Ammon's horn (tissue), 1 donor: ENCODE data around the gene PLCD3.

Experiments used
- DNase-seq: peaks from one replicate; pipeline ENCODE4 v3.0.0-alpha.2; 2016; ENCODE audit warnings: low spot score

The PLCD3 gene, protein sequence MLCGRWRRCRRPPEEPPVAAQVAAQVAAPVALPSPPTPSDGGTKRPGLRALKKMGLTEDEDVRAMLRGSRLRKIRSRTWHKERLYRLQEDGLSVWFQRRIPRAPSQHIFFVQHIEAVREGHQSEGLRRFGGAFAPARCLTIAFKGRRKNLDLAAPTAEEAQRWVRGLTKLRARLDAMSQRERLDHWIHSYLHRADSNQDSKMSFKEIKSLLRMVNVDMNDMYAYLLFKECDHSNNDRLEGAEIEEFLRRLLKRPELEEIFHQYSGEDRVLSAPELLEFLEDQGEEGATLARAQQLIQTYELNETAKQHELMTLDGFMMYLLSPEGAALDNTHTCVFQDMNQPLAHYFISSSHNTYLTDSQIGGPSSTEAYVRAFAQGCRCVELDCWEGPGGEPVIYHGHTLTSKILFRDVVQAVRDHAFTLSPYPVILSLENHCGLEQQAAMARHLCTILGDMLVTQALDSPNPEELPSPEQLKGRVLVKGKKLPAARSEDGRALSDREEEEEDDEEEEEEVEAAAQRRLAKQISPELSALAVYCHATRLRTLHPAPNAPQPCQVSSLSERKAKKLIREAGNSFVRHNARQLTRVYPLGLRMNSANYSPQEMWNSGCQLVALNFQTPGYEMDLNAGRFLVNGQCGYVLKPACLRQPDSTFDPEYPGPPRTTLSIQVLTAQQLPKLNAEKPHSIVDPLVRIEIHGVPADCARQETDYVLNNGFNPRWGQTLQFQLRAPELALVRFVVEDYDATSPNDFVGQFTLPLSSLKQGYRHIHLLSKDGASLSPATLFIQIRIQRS

DNA sequence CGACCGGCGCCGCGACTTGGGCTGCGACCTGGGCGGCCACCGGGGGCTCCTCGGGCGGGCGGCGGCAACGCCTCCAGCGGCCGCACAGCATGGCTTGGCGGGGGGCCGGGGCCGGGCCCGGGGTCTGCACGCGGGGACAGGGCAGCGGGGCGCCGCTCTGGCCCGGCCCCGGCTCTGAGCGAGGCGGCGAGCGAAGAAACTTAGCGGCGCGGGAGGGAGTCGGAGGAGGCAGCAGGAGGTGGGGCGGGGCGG, at the start of gene PLCD3:
Gene PLCD3, minus strand, starts transcription at position 196 of the 252 bp plus-strand sequence. Its CDS starts 105 bp downstream, at position 91.
- no peak for DNase-seq

DNA sequence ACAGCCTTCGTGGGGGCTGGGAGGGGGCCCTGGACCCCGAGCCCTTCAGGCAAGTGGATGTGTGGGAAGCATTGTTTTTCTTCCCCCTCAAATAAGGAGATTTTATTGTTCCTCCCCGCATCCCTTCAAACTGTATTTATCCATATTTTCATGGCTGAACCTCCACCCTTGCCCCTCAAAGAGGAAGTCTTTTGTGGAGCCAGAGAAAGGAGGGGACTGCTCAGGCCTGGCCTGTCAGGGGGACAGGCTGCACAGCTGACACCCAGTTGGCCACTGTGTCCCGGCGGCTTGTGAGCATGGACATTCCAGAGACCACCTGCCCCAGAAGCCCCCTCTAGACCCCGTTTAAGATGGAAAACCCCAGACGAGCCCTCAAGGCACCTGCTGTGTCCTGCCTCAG, 45.2 kb upstream of the PLCD3 start:
- no peak for DNase-seq

GRCh38 chr17:45175759-45176115, 43.4 kb upstream of the PLCD3 start:
- DNase-seq, result no peak

DNA sequence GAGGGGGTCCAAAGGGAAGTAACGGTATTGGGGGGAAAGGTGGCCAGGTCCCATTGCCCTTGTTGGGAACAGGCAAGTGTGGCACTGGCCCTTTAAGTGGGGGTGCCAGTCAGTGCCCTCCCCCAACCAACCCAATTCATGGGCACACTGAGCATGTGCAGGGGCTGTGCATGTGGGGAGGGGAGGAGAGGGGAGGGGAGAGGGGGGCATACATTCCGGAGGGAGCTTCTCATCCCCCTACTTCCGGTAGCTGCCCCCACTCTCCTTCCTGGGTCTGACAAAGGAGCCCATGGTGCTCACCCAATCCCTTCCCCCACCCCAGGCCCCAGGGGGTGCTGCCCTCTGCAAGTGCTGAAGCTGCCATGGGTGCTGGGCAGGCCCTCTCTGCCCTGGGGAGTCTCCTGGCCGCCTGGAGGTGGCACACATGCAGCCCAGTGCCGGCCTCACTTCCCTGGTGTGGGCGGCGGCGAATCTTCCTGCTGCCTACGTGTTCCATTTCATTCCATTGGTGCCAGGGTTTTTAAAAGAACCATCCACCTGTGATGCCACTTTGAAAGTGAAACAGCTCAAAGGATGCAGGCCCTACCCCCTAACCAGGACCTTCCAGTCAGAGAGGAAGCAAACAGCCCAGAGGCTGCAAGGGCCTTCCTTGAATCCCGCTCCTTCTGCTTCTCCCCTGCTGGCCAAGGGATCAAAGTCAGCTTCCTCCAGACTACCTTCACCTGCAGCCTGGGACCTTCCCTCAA, 40.4 kb upstream of the PLCD3 start:
- peak; percentile 95 for DNase-seq

DNA sequence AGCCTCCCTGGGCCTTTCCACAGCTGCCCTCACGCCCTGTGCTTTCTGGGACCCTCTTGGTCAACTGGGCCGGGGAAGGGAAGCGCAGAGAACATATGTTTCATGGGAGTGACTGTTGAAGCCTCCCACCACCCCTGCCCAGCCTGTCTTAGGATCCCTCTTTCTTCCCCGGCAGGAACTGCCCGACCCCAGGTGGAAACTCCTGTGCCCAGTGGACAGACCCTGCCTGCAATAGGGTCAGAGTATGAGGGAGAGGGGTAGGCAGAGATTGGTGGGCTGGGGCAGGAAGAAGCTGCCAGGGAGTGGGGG, 39.9 kb upstream of the PLCD3 start:
- no peak for DNase-seq

GRCh38 chr17:45171338-45172231, 39.3 kb upstream of the PLCD3 start:
- DNase-seq, result no peak

- peak; percentile 45 for DNase-seq
Observed at GRCh38 chr17:45170931-45171337, 38.6 kb upstream of the PLCD3 start.

DNA sequence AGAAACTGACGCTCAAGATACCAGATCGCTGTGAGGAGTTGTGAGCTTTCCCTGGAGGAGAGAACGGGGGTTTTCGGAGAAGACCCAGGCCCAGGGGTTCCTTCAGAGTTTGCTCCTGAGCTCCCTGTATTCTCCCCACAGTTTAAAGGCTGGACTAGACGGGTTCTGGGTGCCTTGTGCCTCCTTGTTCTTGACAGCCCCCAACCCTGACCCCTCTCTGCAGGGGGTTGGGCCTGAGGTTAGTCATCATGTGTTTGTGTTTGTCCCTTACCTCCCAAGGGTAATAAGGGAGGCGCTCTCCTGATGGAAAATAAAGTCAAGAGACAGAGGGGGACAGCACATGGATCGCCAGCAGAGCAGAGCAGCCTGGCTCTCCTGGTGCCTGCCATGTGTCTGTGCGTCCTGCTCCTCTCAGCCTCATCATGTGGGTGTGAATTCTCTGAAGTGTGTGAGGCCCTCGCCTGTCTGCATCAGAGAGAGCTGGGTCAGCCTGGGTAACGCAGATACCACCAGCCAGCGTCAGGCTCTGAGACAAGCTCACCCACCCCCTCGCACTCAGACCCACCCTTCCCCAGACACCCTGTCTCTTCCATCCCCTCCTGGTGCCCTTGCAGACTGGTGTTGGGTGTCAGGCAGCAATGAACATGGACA, 38.1 kb upstream of the PLCD3 start:
- peak; percentile 25 for DNase-seq

DNA sequence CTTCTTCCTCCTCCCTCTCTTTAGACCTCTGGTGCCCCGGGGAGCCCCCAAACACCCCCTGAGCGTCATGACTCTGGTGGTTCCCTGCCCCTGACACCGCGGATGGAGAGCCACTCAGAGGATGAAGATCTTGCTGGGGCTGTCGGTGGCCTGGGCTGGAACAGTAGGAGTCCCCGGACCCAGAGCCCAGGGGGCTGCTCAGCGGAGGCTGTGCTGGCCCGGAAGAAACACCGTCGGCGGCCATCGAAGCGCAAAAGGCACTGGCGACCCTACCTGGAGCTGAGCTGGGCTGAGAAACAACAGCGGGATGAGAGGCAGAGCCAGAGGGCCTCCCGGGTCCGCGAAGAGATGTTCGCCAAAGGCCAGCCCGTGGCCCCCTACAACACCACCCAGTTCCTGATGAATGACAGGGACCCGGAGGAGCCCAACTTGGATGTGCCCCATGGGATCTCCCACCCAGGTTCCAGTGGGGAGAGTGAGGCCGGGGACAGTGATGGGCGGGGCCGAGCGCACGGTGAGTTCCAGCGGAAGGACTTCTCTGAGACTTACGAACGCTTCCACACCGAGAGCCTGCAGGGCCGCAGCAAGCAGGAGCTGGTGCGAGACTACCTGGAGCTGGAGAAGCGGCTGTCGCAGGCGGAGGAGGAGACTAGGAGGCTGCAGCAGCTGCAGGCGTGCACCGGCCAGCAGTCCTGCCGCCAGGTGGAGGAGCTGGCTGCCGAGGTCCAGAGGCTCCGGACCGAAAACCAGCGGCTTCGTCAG, 36.9 kb upstream of the PLCD3 start:
- no peak for DNase-seq

GRCh38 chr17:45164734-45165269, 32.5 kb upstream of the PLCD3 start:
- DNase-seq, result no peak

GRCh38 chr17:45162025-45162687, 29.8 kb upstream of the PLCD3 start:
- DNase-seq, result no peak

GRCh38 chr17:45161288-45162024, 29.1 kb upstream of the PLCD3 start, which contains the start of gene HEXIM2:
Gene HEXIM2 (plus strand): TSS chr17:45161875. CDS start chr17:45162794, 919 bp downstream.
- DNase-seq, result peak; percentile 99

GRCh38 chr17:45160447-45161287, 28.4 kb upstream of the PLCD3 start:
- peak; percentile 62 for DNase-seq

DNA sequence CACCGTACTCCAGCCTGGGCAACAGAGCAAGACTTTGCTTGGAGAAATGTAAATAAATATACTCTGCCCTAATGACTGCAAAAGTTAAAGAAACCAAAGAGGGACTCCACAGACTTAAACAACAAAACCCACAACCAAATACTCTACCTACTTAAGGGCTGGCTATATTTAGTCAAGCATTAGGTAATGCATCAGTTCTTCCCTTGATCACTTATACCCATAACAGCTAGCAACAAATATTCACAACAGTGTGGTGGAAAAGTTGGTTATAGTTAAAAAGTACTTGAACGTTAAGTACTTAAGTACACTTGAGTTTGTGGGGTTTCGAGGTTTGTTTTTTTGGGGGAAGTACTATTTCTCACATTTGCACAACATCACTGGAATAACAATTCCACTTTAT, 23.9 kb upstream of the PLCD3 start:
- no peak for DNase-seq

DNA sequence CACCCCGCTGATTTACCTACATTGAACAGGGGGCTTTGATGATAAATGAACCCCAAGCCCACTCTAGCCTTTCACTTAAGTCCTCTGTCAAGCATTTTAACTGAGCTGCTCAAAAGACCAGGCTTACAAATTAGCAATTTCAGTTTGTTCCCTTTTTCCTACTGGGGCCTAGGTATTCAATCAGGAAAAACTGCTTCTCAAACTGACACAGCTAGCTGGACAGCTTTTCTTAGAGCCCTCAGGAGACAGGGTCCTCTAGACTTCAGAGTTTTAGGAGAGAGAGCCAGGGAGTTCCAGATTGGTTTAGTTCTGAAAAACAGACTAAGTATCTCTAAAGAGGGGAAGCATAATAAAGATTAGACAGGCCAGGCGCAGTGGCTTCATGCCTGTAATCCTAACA, 23.2 kb upstream of the PLCD3 start:
- no peak for DNase-seq

DNA sequence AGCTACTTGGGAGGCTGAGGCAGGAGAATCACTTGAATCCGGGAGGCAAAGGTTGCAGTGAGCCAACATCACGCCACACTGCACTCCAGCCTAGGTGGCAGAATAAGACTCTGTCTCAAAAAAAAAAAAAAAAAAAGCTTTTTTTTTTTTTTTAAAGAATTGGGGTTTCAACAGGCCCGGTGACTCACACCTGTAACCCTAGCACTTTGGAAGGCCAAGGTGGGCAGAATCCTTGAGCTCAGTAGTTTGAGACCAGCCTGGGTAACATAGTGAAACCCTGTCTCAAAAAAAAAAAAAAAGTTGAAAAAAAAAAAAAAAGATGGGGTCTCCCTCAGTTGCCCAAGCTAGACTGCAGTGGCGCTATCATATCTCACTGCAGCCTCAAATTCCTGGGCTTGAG, 22.7 kb upstream of the PLCD3 start:
- no peak for DNase-seq

GRCh38 chr17:45150911-45151809, 18.8 kb upstream of the PLCD3 start:
- no peak for DNase-seq
